Measurements from ENCODE around the gene DAP. TPM values are rescaled to one million over a fixed set of nuclear protein-coding genes. Genes with fewer than 3 reads are reported as not detected.

The DAP gene
- total and polyA plus RNA-seq, 10 of the 15 experiments (the other 5 are each of a cell fraction or from before 2014, with no cell fraction given) = 12.9 to 130 (median 49.9) TPM

- TF ChIP-seq CUX1 (IDR thresholded peaks at IDR 0.05; ENCODE audit: insufficient replicate concordance, low read depth, low read length) (no peak), EGR1 (IDR thresholded peaks at IDR 0.05; ENCODE audit: borderline replicate concordance in 1 of 2, low read depth in 2 of 2, low read length in 2 of 2) (no peak), SMARCA5 (IDR thresholded peaks at IDR 0.05) (no peak), KAT2A (conservative IDR thresholded peaks at IDR 0.05; ENCODE audit: control insufficient read depth, low read depth, low read length) (no peak), TAF1 (IDR thresholded peaks at IDR 0.05; ENCODE audit: borderline replicate concordance, low read depth, low read length) (no peak), NKRF (conservative IDR thresholded peaks at IDR 0.05) (no peak)
These were observed 35.4 kb downstream of the DAP start (continued) for GRCh38 chr5:10725636-10726035.

All from GM12878 (cell line).